ENCODE data around the gene CRPPA.

DNA sequence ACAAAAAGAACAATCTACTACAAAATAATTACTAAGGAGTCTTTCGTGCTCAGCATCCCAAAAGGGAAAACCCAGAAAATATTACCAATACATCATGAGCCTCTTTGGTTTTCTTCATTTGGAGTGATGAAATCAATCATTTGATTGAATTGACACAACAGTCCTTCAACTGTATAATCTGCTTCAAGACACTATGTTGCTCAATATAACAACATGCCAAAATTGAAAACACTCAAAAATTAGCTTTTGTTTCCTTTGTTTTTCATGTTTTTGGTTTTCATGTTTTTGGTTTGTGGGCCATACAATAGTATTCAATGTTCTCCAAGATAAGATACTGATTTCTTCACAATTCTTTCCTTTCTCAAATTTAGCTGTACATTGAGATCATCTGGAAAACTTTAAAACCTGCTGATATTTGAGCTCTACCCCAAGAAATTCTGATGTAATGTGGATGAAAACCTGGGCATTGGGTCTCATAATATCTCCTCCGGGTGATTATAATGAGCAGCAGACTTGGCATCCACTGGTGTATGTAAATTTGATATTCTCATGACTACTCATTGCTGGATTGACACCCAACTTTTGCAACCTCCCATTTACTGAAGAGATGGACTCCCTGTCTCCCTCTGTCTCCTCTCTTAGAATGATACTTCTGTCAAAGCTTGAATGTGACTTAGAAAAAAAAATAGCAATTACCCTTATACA is 39.6 kb upstream of the CRPPA start:
- TF ChIP-seq, protein P1, sequence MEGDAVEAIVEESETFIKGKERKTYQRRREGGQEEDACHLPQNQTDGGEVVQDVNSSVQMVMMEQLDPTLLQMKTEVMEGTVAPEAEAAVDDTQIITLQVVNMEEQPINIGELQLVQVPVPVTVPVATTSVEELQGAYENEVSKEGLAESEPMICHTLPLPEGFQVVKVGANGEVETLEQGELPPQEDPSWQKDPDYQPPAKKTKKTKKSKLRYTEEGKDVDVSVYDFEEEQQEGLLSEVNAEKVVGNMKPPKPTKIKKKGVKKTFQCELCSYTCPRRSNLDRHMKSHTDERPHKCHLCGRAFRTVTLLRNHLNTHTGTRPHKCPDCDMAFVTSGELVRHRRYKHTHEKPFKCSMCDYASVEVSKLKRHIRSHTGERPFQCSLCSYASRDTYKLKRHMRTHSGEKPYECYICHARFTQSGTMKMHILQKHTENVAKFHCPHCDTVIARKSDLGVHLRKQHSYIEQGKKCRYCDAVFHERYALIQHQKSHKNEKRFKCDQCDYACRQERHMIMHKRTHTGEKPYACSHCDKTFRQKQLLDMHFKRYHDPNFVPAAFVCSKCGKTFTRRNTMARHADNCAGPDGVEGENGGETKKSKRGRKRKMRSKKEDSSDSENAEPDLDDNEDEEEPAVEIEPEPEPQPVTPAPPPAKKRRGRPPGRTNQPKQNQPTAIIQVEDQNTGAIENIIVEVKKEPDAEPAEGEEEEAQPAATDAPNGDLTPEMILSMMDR (IDR thresholded peaks at IDR 0.05; ENCODE audit: insufficient read depth, low read depth, low read length) = no peak
- TF ChIP-seq EZH2 (IDR thresholded peaks at IDR 0.05; ENCODE audit: insufficient read depth, low read length) = no peak
